K562 (cell line): ENCODE results near the gene LPIN1. TPM values are rescaled to one million over a fixed set of nuclear protein-coding genes. Genes with fewer than 3 reads are reported as not detected.

ENCODE experiments used
- ATAC-seq: fragments of 200-7000 bp; cut with Tn5 transposase; 3 replicates; pipeline ENCODE4 v1.9.1; 2020; ENCODE audit warnings: moderate library complexity
- BruUV-seq: library from RNA; stranded (reverse); fragments of 400-500 nt; replicated peaks from 2 replicates; lab custom pipeline; 2021; lab: Mats Ljungman, UMichigan
- CTCF ChIA-PET: fragments of 300-600 bp; formaldehyde crosslinking; extraction: SDS; loops from one replicate; lab custom pipeline; 2021; ENCODE audit warnings: low intra/inter-chr PET ratio; lab: Yijun Ruan, JAX
- POLR2A ChIA-PET: fragments of 300-600, 350-650 bp; sonication (Branson Sonifier 250); formaldehyde crosslinking; extraction: SDS; loops from one replicate; lab custom pipeline; 2021; ENCODE audit warnings: antibody characterized with exemption, inconsistent platforms; lab: Yijun Ruan, JAX
- DNase-seq, 4 experiments: peaks; one replicate each; pipeline versions ENCODE4 v3.0.0 to v3.0.0-alpha.2; 2011 to 2018; ENCODE audit warnings: low spot score in 3 of 4, mixed read lengths in 3 of 4; ENCODE audit errors: extremely low read depth in 1 of 4
- FAIRE-seq: peaks from 2 replicates; lab custom pipeline; 2011; peaks lifted over from hg19 to GRCh38; lab: Jason Lieb, UNC
- H2AFZ ChIP-seq: 2 replicates; pipeline ENCODE4 v1.6.0; 2011; ENCODE audit warnings: low read depth, low read length, control low read depth, inconsistent platforms
- H3K27ac ChIP-seq: fragments of 200-600 bp; 3 replicates; pipeline ENCODE4 v1.8.0; 2011; ENCODE audit warnings: low read depth, mild to moderate bottlenecking, control low read depth, inconsistent platforms, low read length, moderate library complexity, mixed read lengths; ENCODE audit errors: extremely low read depth
- H3K27me3 ChIP-seq, 2 experiments: fragments of 300-600 bp in 1 of 2; 2 replicates in 1 of 2; 3 replicates in 1 of 2; pipeline versions ENCODE4 v1.6.0 to v1.8.0; 2011; ENCODE audit warnings: inconsistent platforms in 2 of 2, low read length in 2 of 2, mild to moderate bottlenecking in 1 of 2, mixed read lengths in 1 of 2, moderate library complexity in 1 of 2; ENCODE audit not compliant: control insufficient read depth in 2 of 2, insufficient read depth in 2 of 2
- H3K36me3 ChIP-seq: fragments of 300-600 bp; 3 replicates; pipeline ENCODE4 v1.8.0; 2011; ENCODE audit warnings: mild to moderate bottlenecking, low read length, inconsistent platforms; ENCODE audit not compliant: control insufficient read depth, insufficient read depth
- H3K4me1 ChIP-seq, 2 experiments: fragments of 200-600 bp in 1 of 2; replicated peaks in 1 of 2; 2 replicates in 1 of 2; 3 replicates in 1 of 2; pipeline versions ENCODE4 v1.5.1 to v1.8.0; 2011; ENCODE audit warnings: inconsistent platforms in 2 of 2, low read length in 2 of 2, mild to moderate bottlenecking in 1 of 2, mixed read lengths in 1 of 2, moderate library complexity in 1 of 2; ENCODE audit not compliant: control insufficient read depth in 2 of 2, insufficient read depth in 2 of 2
- H3K4me2 ChIP-seq: 2 replicates; pipeline ENCODE4 v1.6.1; 2011; ENCODE audit warnings: low read length, control low read depth, inconsistent platforms, mixed read lengths; ENCODE audit not compliant: insufficient read depth
- H3K4me3 ChIP-seq: fragments of 200-600 bp; sonication (generic), shearing (Covaris generic); 2 replicates; pipeline ENCODE4 v1.5.1; 2016; ENCODE audit warnings: control low read depth, inconsistent platforms
- H3K79me2 ChIP-seq: fragments of 200-600 bp; 3 replicates; pipeline ENCODE4 v1.8.0; 2011; ENCODE audit warnings: low read length, inconsistent platforms; ENCODE audit not compliant: control insufficient read depth, insufficient read depth
- H3K9ac ChIP-seq, 2 experiments: 2 replicates each; pipeline versions ENCODE4 v1.6.0 to v1.6.1; 2011; ENCODE audit warnings: low read depth in 2 of 2, low read length in 2 of 2, control low read depth in 1 of 2, inconsistent platforms in 1 of 2, mild to moderate bottlenecking in 1 of 2, mixed read lengths in 1 of 2; ENCODE audit not compliant: insufficient read depth in 1 of 2
- H3K9me1 ChIP-seq: one replicate; pipeline ENCODE4 v1.6.0; 2011; ENCODE audit warnings: inconsistent platforms, mild to moderate bottlenecking, low read length, moderate library complexity; ENCODE audit not compliant: control insufficient read depth, insufficient read depth
- H3K9me3 ChIP-seq: replicated peaks from 2 replicates; pipeline ENCODE4 v1.5.1; 2011; ENCODE audit warnings: low read depth, low read length, inconsistent platforms; ENCODE audit not compliant: control insufficient read depth, insufficient read depth
- H4K20me1 ChIP-seq: replicated peaks from 2 replicates; pipeline ENCODE4 v1.6.1; 2011; ENCODE audit warnings: low read length, inconsistent platforms, mixed read lengths; ENCODE audit not compliant: control insufficient read depth, insufficient read depth
- CBFA2T3 ChIP-seq: fragments of 450-650 bp; IDR thresholded peaks from 2 replicates; pipeline ENCODE4 v1.6.1; 2017
- MCM3 ChIP-seq: fragments of 450-650 bp; IDR thresholded peaks from 2 replicates; pipeline ENCODE4 v1.6.1; 2016
- POLR2G ChIP-seq: fragments of 200-400 bp; formaldehyde crosslinking; IDR thresholded peaks from 2 replicates; pipeline ENCODE4 v1.6.1; 2017; ENCODE audit warnings: low read depth, mild to moderate bottlenecking, antibody characterized with exemption, low read length, moderate library complexity
- ZMIZ1 ChIP-seq, 2 experiments: fragments of 150-350 bp in 1 of 2; IDR thresholded peaks; 2 replicates each; pipeline ENCODE4 v1.6.1; 2012 to 2016; ENCODE audit warnings: low read depth in 2 of 2, low read length in 2 of 2, mild to moderate bottlenecking in 1 of 2, moderate library complexity in 1 of 2
- ZNF586 ChIP-seq: fragments of 450-650 bp; formaldehyde crosslinking; conservative IDR thresholded peaks from 2 replicates; pipeline ENCODE4 v1.4.0; 2020; ENCODE audit warnings: mild to moderate bottlenecking, moderate library complexity
- WGBS: fragments of 100-300 bp; shearing (Covaris generic); methylation state at CpG from one replicate; pipeline ENCODE4 v1.1.6; 2016; ENCODE audit warnings: low coverage, mixed read lengths; ENCODE audit not compliant: insufficient coverage; ENCODE audit errors: missing lambda C conversion rate; 5-methylcytosine and 5-hydroxymethylcytosine counted together
- in situ Hi-C: fragments of 300-500 bp; cut with MboI; formaldehyde crosslinking; loops from 4 replicates; pipeline ENCODE4 v1.15.0; 2018; ENCODE audit warnings: inconsistent platforms, mixed read lengths
- intact Hi-C: fragments of 100-400 bp; cut with micrococcal nuclease; formaldehyde crosslinking; loops from 2 replicates; pipeline ENCODE4 v1.14.2; 2022
- polyA plus RNA-seq, 8 experiments: library from polyadenylated mRNA; depleted of rRNA in 4 of 8; stranded (reverse) in 5 of 8; unstranded in 3 of 8; fragments of >200 nt; fragmentation: Nextera tagmentation in 2 of 8; fragmentation: Illumina TruSeq in 1 of 8; extraction: Ambion mirVana in 2 of 8; extraction: Trizol in 1 of 8; gene quantifications; 2 replicates each; pipeline versions ENCODE4 v1.2.1 to v1.2.3, GENCODE V29; 2011 to 2014; ENCODE audit warnings: inconsistent platforms in 1 of 8, missing spikeins in 1 of 8
- total RNA-seq, 7 experiments: library from RNA; depleted of rRNA in 6 of 7; stranded (reverse); fragments of >200 nt in 6 of 7; fragmentation: Illumina TruSeq in 2 of 7; extraction: Trizol in 2 of 7; gene quantifications; 2 replicates each; pipeline versions ENCODE4 v1.2.1 to v1.2.3, GENCODE V29; 2011 to 2021; ENCODE audit warnings: low replicate concordance in 1 of 7

The LPIN1 gene
- total and polyA plus RNA-seq, 9 of the 15 experiments (the other 6 are each of a cell fraction or from before 2014, with no cell fraction given): 9.2 to 84.0 (median 27.8) TPM

GRCh38 chr2:11786592-11786991 lies 40.2 kb downstream of the LPIN1 start (continued):
- TF ChIP-seq ZMIZ1 (IDR thresholded peaks at IDR 0.05; ENCODE audit: low read depth in 2 of 2, low read length in 2 of 2) (no peak), CBFA2T3 (no peak), MCM3 (no peak)

- Histone ChIP-seq H3K9me3 (no peaks in the 10 kb centered on the region), H3K9ac (no peak overlapping the region), H3K9me1 (no peaks in the 10 kb centered on the region)
- CTCF ChIA-PET: no interaction called here
- intact Hi-C loops: no loop called here
- 0 out of 2 replicates have a peak, but pooled peaks have one; percentile 20 for TF ChIP-seq POLR2G
- TF ChIP-seq ZNF586: no peak
- TF ChIP-seq, all 486 proteins: peak for 1
- H3K4me3 ChIP-seq: no peak overlapping the region
- H2AFZ ChIP-seq: no peak overlapping the region
- FAIRE-seq (no peak), ATAC-seq (no peak), DNase-seq (no peak)
- H3K27me3 ChIP-seq: no peaks in the 10 kb centered on the region
- no peak overlapping the region for H3K4me2 ChIP-seq
- H3K36me3 ChIP-seq: peaks cover 96% of the 10 kb centered on the region
- no peaks in the 10 kb centered on the region for H3K79me2 ChIP-seq
- peaks cover 0 to 9% of the 10 kb centered on the region in 2 experiments; a peak in 2 of 5 replicates for H3K4me1 ChIP-seq
- BruUV-seq: no TSS peak
- in situ Hi-C loops: loop anchor here (25.0 kb wide), 1 partner anchor 301 kb away; no protein-coding TSS in a partner anchor
- WGBS: 86% methylated on average over 9 of the region's 9 CpGs
- no peak overlapping the region for H3K27ac ChIP-seq
- H4K20me1 ChIP-seq: no peaks in the 10 kb centered on the region; the same call in 1 of the 2 replicates
- POLR2A ChIA-PET: interaction anchor here (0.7 to 0.8 kb wide), 2 partner anchors 29 to 42 kb away, joined by 5 to 6 read pairs; no protein-coding TSS in a partner anchor
Measured at GRCh38 chr2:11787991-11788390, 41.6 kb downstream of the LPIN1 start.
